ENCODE results near the gene PTPRN2. TPM values are rescaled to one million over a fixed set of nuclear protein-coding genes. Genes with fewer than 3 reads are reported as not detected.

The PTPRN2 gene
- total RNA-seq, 1 donor, result 0.27 TPM

DNA sequence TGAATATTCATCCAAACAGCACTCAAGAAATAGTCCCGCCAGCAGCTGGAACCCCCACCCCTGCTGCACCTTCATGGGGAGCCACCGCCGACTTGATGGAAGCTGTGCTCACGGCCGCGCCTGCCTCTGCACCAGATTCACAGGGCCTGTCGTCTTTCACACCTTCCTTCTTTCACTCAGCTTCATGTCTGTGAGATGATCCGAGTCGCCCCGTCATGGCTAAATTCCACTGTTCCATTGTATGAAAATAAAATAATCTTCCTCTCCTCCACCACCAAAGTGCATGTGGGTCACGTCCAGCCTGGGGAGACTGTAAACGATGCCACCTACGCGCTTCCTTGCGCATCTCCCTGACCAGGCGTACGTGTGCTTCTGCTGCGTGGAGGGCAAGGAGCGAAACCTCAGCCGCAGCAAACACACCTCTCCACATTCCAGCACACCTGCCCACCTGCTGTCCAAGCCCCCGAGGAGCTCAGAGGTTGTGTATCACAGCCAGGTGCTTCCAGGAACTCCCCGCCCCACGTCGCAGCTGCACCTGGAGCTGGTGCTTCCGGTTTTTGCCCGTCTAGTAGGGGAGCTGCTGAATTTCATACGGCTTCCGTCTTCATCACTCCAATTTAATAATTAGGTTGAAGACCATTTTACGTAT is 137.0 kb downstream of the PTPRN2 start:
- DNase-seq (ENCODE audit: low read depth in 2 of 3, low spot score in 2 of 3), result no peak

DNA sequence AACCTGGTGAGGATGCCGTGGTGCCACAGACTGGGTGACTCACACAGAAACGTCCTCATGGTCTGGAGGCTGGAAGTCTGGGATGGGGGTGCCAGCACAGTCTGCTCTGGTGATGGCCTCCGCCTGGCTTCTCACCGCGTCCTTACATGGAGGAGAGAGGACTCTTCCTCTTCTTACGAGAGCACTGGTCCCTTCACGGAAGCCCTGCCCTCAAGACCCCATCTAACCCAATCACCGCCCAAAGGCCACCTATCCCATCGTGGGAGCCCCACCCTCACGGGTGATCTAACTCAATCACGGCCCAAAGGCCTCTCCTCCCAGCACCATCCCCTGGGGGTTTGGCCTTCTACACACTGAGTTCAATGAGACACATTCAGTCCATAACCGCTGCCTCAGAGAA is 137.7 kb downstream of the PTPRN2 start:
- no peak for DNase-seq (ENCODE audit: low read depth in 2 of 3, low spot score in 2 of 3)

DNA sequence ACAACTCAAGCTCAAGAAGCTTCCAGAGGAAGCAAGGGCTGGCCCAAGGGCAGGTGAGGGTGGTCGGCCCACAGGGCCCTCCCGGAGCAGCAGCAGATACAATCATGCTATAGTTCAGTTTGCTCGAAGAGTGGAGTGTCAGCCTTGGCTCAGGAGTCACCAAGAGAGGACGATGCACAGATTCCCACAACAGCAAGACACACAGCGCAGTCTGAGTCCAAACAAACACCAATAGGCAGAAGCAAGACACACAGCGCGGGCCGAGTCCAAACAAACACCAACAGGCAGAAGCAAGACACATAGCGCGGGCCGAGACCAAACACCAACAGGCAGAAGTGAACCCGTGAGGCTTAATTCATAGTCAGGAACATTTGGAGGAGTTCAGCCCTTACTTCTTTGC is 138.4 kb downstream of the PTPRN2 start:
- DNase-seq (ENCODE audit: low read depth in 2 of 3, low spot score in 2 of 3), result no peak

DNA sequence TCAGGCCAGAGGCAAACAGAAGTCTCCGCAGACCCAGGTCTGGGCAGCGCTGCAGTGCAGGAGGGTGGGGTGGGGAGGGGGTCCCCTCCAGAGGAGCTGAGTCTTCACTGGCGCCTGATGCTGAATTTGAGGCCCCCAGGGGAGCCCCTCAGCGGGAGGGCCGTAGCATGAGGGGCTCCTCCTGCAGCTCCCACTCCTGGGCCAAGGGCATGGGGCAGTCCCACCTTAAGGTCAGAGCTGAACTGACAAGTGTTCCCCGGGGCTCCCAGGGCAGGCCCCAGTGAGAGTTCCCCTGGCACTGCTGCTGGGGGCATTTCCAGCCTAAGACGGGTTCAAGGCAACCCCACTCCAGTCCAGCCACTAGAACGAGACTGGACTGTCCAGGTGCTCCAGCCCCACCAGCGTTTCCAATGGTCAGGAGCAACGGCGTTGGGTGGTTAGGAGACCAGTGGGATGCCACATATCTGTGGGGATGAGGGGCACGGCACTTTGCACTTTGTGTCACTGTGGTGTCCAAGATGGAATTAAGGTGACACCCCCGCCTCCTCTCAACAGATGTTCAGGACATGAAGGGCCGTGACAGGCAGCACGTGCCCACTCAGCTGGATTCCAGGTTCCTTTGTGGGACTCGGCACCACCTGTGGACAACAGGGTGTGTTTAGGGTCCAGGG is 139.1 kb downstream of the PTPRN2 start:
- DNase-seq (ENCODE audit: low read depth in 2 of 3, low spot score in 2 of 3), result no peak

DNA sequence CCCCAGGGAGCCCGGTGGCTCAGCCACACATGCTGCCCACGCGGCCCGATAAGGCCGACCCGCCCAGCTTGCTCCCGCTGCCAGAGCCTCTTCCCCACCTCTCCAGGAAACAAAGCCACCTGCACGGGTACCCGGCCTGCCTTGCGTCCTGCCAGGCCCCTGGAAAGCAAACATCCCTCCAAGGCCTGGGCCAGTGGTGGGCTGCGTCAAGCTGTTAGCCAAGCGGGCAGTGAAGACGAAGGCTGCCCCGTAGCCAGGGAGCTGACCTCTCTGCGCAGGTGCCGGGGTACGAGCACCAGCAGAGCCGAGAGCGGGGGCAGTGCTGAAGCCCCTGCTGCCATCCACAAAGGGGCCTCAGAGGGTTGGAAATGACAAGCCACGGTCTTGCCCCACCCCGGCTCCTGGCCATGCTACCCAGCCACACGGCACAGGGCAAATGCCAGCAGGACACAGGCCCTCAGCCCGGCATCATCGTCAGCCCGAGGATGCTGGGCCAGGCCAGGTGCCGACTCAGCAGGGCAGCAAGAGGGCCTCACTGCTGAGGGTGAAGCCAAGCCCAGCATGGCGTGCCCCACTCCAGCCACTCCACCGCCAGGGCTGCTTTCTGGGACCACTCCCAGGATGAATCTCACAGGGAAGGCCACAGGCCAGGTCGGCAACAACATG is 140.0 kb downstream of the PTPRN2 start:
- no peak for DNase-seq (ENCODE audit: low read depth in 2 of 3, low spot score in 2 of 3)

DNA sequence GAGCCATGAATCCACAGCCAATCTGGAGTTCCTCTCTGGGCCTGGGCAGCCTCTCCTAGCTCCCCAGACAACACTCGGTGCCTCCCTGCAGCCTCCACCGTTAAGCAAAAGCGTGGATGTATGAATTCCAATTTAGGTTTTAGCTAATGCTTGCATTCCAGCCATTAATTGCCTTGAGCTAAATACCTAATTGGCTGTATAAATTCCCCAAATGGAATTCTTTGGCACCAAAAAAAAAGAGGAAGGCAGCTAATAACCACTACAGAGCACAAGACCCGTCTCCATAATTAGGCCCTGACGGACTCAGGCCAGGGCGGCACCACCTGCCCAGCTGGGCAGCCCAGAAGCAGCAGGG is 140.5 kb downstream of the PTPRN2 start:
- DNase-seq (ENCODE audit: low read depth in 2 of 3, low spot score in 2 of 3), result no peak

DNA sequence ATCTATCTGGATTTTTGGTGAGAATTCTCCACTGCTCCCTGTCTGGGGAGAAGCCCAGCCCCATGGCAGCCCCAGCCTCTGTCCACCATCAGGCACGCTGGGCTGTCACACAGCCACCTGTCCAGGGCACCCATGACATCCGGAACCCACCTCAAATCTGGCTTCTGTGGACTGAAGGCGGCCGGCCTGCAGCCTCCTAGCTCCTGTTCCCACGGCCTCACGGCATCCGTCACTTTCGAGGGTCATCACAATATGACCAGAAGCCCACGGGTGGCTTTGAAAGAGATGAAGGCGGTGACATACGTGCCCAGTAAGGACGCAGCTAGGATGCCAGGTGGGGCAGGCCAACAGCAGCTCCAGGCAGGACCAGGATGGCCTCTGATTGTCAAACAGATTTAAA is 140.9 kb downstream of the PTPRN2 start:
- DNase-seq (ENCODE audit: low read depth in 2 of 3, low spot score in 2 of 3), result no peak

DNA sequence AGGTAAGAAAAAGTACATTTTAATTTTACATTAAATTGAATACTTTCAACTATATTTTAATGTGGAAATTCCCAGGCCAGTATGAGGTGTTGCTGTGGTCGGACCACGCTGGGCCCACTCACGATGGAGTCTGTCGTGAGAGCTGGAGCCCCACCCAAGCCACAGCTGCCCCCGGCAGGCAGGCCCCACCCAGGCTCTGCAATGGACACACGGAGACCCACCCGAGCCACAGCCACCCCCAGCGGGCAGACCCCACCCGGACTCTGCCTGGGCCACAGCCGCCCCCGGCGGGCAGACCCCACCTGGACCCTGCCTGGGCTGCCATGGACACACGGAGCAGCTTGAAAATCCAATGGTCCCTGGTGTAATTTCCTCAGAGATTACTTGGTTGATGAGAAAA is 141.3 kb downstream of the PTPRN2 start:
- no peak for DNase-seq (ENCODE audit: low read depth in 2 of 3, low spot score in 2 of 3)

DNA sequence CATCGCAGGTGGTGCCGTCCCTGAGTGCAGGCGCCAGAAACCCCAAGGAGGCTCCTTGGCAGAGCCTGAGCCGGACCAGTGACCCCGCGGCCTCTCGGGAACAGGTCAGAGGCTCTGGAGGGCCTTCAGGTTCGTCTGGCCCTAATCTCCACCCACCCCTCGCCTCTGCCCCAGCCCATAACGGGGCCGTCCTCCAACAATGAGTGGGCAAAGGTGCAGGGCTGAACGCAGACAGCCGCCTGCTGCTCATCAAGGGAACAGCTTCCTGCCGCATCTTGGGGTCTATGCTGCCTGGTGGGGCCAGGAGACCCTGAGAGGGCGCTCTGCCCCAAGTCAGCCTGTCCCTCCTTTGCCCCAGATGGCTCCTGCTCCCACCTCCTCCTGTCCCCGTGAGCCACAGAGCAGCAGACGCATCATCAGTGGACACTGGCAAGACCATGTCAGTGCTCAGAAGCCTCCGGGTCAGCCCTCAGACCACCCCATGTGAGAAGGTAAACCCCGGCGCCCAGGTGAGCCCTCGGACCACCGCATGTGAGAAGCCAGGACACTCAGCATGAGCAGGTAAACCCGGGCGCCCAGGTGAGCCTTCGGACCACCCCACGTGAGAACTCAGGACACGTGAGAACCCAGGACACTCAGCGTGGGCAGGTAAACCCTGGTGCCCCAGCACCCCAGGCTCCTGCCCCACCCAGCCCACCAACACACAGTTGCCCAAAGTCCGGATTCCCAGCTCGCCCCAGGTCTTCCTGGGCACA is 142.0 kb downstream of the PTPRN2 start:
- no peak for DNase-seq (ENCODE audit: low read depth in 2 of 3, low spot score in 2 of 3)

DNA sequence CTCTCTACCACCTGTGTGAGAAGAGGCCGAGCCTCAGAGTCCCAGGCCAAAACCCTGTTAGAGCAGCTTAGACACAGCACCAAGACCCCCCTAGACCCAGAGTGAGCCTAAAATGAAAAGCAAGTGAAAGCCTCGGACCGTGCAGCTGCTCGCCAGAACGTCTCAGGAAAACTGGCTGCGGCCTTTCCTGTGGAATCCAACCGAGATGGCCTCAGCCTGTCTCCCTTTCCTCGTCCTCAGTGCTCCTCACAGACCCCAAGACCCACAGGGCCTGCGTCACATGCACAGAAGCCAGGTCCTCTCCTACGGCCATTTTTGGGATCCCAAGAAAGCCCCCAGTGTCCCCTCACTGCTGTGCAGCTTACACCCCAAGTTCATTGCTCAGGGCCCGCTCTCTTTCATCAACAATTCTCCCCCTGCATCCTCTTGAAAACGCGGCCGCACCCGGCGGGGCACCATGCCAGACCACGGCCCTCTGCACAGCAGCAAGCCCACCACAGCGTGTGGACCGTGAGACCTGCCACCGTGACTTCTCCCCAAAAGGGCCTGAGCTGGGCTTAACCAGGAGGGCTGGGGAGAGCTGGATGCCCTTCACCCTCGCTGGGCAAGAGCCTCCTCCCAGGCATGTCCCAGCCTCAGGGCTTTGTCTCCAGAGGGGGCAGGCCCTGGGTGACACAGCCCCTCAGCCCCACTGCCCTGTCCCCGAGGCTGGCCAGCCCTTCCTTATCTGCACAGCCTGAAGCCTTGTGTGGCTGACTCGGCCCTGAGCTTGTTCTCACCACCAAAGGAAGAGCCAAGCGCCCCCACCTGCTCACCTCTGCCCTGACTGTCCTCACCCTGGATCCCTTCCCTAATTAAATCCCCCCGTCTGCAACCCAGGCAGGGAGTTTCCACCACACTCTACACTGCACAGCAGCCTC is 142.9 kb downstream of the PTPRN2 start:
- DNase-seq (ENCODE audit: low read depth in 2 of 3, low spot score in 2 of 3), result no peak

DNA sequence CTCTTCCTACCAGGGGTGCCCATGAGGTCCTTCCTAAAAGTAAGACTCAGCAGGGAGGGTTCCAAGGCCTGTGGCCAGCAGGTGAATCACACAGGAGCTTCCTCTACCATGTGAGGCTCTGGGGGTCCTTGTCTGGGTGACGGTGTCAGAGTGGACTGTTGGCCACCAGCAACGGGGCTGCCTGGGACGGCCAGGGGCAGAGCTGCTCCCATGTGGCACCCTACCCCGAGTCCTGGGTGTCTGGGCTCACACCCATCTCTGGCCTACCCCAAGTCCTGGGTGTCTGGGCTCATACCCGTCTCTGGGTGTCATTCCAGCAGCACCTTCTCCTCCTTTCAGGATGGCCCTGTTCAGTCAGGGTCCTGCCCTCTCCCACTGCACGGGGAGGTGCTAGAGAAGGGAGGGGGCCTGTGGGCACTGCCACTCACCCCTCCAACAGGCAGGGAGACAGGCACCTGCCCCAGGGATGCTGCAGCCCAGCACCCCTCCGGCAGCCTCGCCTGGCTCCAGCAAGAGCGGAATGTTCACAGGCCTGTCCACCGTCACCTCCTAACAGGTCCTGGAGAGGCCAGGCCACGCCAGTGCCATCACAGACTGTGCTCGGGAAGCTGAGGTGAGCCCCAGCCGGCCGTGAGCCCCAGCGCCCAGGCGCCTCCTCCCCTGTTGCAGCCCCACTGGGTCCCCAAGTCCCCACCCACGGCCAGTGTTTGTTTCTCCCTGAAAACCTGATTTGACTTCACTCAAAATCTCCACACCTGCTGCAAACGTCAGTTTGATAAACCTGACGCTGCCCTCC is 143.7 kb downstream of the PTPRN2 start:
- no peak for DNase-seq (ENCODE audit: low read depth in 2 of 3, low spot score in 2 of 3)

DNA sequence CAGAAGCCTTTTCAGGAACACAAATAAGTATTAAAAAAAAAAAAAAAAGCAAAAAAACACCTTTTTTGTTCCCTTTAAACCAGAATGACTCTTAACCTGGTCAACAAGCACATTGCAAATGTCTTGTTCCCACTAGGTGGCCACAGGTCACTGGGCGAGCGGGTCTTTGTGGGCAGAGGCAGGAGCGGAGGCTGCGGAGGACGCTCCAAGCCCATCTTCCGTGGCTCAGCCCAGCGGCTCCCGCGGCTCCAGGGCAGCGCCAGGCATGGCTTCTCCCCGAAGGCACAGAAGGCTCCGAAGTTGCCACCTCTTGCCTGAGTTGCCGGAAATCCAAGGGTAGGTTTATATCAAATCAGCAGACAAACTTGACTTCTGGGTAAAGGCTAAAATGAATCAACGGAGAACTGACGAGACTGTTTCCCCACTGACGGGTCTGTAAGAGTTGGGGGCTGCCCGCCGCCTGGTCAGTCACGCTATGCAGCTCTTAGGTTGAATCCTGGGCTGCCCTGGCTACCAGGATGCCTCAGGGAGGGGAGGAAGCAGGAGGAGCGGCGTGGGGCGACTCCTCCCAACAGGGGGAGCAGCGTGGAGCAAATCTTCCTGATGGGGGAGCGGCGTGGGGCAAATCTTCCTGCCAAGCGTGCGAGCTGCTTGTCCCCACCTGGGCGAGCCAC is 144.5 kb downstream of the PTPRN2 start:
- no peak for DNase-seq (ENCODE audit: low read depth in 2 of 3, low spot score in 2 of 3)

DNA sequence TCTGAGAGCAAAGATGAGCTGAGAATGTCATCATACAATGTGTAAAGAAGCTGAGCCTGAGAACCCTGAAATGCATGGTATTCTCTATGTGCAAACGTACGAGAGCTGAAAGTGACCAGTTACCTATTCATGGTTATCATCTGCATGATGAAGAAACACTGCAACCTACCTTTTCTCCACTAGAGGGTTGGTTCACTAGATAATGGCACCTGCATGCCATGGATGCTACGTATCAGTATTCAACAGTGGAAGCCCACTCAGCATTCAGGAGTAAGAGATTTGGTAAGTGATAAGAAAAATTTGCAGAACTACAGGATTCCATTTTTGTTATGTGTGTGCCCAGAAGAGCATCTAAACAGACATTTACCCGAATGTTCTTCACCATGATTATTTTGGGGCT is 145.4 kb downstream of the PTPRN2 start:
- DNase-seq (ENCODE audit: low read depth in 2 of 3, low spot score in 2 of 3), result peak in 2 of 3 donors; percentile 5 to 15

DNA sequence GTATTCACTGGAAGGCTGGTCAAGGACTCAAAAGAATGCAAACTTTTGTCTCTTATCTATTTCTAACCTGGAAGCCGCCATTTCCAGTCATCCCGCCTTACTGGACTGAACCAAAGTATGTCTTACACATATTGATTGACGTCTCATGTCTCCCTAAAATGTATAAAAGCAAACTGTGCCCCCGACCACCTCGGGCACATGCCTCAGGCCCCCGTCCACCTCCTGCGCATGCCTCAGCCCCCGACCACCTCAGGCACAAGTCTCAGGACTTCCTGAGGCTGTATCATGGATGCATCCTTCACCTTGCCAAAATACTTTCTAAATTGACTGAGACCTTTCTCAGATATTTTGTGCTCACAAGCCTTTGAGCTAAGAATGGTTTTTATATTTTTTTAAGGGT is 148.6 kb downstream of the PTPRN2 start:
- DNase-seq (ENCODE audit: low read depth in 2 of 3, low spot score in 2 of 3), result no peak

DNA sequence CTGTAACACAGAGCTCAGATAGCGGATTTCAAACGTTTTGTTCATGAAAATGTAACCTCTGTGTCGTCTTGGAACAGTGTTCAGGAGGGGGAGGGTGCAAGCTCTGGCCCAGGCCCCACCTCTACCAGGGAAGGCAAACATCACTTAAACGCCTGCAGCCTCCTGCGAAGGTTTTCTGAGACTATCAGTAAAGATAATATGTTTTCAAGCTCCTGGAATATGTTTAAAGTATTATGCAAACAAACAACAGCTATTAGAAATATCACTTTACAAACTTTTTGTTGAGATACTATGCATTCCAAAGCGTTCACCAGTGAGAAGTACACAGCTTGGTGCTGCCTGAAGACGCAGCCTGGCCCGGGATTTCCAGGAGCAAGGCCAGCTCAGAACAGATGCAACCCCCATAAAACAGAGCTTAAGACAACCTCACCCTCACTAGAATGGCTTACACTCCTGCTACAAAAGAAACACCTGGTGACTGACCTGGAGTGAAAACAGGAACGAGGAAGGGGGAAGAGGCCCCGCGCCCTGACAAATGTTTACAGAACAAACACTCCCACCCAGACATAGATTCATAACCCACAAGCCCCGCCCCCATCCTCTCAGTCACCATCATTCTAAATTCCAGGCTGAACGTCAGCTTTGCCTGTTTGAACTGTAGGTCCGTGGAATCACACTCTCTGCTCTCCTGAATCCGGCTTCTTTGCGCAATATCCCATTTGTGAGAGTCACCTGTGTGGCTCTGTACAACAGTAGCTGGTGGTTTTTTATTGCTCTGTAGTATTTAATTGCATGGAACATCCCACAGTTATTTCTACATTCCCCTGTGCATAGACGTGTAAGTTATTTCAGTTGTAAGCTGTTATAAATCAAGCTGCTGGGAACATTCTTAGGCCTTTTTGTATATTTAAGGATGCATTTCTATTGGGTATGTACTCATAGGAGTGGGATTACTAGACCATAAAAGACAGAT is 155.0 kb downstream of the PTPRN2 start:
- peak in 1 of 3 donors; percentile 11 for DNase-seq (ENCODE audit: low read depth in 2 of 3, low spot score in 2 of 3)

DNA sequence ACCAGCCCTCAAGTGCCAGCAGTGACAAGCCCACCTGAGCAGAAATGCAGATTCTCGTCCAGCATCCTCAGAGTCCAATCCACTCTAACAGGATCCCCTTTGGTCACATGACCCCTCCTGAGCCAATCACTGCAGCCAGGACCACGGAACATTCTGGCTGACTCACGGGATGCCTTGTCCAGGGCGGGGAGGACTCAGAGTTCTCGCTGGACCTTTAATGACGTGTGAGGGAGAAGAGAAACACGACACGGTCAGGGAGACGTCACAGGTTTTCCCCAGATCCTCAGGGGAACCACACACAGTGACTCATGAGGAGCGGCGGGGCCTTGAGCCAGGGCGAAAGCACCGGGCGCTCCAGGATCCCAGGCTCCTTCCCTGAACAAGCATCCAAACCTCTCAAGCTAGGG is 155.7 kb downstream of the PTPRN2 start:
- DNase-seq (ENCODE audit: low read depth in 2 of 3, low spot score in 2 of 3), result no peak

DNA sequence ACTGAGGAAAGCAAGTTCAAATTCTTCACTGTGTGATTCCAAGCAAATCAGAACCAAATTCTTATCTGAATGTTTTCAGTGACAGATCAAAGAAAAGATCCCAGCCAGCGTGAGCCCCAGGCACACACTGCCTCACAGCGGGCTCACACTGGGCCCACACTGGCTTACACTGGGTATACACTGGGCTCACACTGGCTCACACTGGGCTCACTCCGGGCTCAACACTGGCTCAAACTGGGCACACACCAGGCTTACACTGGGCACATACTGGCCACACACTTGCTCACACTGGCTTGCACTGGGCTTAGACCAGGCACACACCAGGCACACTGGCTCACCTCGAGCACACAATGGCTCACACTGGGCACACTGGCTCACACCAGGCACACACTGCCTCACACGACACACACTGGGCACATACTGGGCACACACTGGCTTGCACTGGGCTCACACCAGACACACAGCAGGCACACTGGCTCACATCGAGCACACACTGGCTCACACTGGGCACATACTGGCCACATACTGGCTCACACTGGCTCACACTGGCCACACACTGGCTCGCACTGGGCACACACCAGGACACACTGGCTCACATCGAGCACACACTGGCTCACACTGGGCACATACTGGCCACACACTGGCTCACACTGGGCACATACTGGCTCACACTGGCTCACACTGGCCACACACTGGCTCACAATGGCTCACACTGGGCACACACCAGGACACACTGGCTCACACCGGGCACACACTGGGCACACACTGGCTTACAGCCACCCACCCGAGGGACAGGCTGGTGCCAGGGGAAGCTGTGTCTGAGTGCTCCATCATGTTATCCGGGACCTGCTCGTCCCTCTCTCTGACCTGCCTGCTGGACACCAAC is 156.3 kb downstream of the PTPRN2 start:
- DNase-seq (ENCODE audit: low read depth in 2 of 3, low spot score in 2 of 3), result no peak
